ENCODE measurements around the gene CALCOCO2. TPM values are rescaled to one million over a fixed set of nuclear protein-coding genes. Genes with fewer than 3 reads are reported as not detected.

Gene CALCOCO2
- total and polyA plus RNA-seq, 2 of the 13 experiments (the other 11 are each of a cell fraction or from before 2014, with no cell fraction given) = 72.9 to 111 TPM

DNA sequence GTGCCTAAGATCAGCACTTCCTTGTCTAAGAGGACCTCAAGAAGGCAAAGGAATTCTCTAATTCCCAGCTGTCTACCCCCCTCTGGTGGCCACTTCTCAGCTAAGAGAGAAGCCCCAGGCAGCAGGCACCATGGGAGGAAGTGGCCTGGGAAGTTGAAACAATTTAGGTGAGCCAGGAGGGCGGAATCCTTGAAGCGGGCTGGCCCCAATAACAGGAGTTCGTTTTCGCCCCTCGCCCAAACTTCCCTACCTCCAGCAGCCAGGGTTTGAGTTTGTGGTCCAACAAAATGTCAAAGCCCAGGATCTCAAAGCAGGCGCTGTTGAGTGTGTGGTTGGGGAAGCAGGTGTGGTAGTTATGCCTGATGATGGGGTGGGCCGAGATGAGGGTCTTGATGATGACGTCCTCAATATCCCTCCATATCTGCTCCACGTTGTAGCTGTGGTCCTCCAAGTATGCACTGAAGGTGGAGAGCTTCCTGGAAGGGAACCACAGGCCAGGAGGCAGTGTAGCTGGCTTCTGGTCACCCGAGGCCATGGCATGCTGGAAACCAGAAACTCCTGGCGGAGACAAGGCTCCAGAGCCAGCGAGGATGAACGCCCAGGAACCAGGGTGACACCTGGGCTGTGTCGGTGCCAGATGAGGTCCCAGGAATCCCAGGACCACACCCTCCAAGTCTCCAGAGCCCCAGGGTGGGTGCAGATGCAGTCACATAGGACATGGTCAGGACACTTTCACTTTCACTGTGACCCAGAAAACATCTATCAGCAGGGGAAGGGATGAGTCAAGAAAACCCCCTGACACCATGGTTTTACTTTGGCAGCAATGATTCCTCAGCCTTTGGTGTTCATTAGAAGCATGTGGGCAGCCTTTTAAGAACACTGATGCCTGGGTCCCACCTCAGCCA lies 39.5 kb upstream of the CALCOCO2 start (continued):
- TF ChIP-seq, protein P1, sequence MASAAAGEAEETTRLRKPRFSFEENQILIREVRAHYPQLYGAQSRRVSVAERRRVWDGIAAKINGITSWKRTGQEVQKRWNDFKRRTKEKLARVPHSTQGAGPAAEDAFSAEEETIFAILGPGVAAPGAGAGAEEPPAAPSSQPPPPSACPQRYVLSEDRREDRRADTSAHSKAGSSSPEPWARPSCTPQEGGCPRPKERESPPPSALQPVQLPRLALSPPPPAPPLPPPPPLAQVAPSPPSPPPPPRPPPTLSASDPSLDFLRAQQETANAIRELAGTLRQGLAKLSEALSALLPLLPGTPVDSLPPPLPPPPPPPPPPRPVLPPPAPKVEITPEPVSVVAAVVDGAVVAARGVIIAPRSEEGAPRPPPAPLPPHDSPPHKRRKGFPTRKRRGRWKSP (CRISPR knock-in tag; IDR thresholded peaks at IDR 0.05) = peak; percentile 65; the same call in 1 of the 2 replicates
- no peak for TF ChIP-seq ZNF652 (CRISPR knock-in tag; IDR thresholded peaks at IDR 0.05; ENCODE audit: borderline replicate concordance, low read depth)

DNA sequence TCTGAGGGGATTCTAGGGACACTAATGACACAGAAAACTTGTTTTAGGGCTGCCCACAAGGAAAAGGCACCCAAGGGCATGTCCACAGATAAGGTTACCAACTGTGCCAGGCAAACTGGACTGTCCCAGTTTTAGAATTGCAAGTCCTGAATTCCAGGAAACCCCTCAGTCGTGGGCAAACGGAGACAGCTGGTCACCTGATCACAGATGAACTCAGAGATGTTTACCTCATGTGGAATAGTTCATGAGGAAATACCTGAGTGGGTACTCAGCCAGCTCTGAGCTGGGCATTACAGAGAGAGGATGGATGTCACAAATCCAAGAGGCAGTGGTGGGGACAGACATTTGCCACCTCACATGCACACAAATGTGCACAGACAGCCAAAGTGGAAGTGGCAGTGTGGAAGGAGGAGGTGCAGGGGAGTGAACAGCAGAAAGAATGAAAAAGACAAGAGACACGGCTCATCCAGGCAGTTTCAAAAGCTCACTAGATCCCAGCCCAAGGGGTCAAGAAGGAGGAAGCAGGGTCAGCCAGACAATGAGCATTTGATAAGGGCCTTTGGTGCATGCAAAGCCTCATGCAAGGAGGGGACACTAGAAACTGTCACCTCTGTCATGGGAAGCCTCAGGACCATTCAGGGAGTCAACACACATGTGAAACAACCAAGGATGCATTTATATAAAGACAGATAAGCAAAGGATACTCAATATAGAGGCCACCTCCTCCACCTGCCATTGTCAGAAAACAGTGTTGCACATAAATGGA lies 38.6 kb upstream of the CALCOCO2 start:
- peaks cover 70% of the 10 kb centered on the region for H3K4me1 ChIP-seq (ENCODE audit: insufficient read depth, low read length)
- intact Hi-C loops (cut with micrococcal nuclease; ENCODE audit: unreplicated experiment) (no loop called here), in situ Hi-C loops (cut with HindIII; ENCODE audit: extremely low pct_ligation_motif_present, low pct_unique_long_range_greater_than_20kb) (loop anchor here (5.0 kb wide), 1 partner anchor 120 kb away; no protein-coding TSS in a partner anchor)
- H3K9ac ChIP-seq (ENCODE audit: insufficient read depth, low read depth, low read length) = peak overlapping the region; percentile 57; the same call in 1 of the 2 replicates
- ATAC-seq = no peak
- no peak overlapping the region for H3K27ac ChIP-seq (ENCODE audit: extremely low read length, insufficient read depth, low read length)
- no peak for FAIRE-seq
- H2AFZ ChIP-seq (ENCODE audit: low read length) = peak overlapping the region; percentile 78
- no peaks in the 10 kb centered on the region for H3K36me3 ChIP-seq (replicated peaks in 1 of 2; ENCODE audit: control insufficient read depth in 1 of 2, insufficient read depth in 2 of 2, low read length in 2 of 2)
- peak overlapping the region; percentile 34 to 70 (median 58) for H3K4me3 ChIP-seq (replicated peaks in 1 of 3; ENCODE audit: insufficient read depth in 1 of 3, low read depth in 2 of 3, low read length in 3 of 3)
- peak overlapping the region; percentile 94 for H3K4me2 ChIP-seq (ENCODE audit: low read depth, low read length)
- peaks cover 1 to 11% of the 10 kb centered on the region in 2 experiments; a peak in 2 of 5 replicates for H3K27me3 ChIP-seq (ENCODE audit: control insufficient read depth in 1 of 2, insufficient read depth in 2 of 2, low read length in 2 of 2)
- 1% methylated on average over 3 of the region's 3 CpGs for WGBS (ENCODE audit: low lambda C conversion rate)
- no peaks in the 10 kb centered on the region for H3K9me3 ChIP-seq (ENCODE audit: low read length)
- no peaks in the 10 kb centered on the region for H3K79me2 ChIP-seq (ENCODE audit: insufficient read depth, low read length)
- ChIA-PET CTCF (ENCODE audit: low intra/inter-chr PET ratio, low total read pairs) (interaction anchor here (1.1 to 3.6 kb wide), 6 partner anchors 13 to 121 kb away, joined by 3 to 37 read pairs (median 15); partner anchors contain the start of gene PRAC2), POLR2A (interaction anchor here (1.4 kb wide), 1 partner anchor 100 kb away, joined by 5 read pairs; the partner anchor contains the start of gene ATP5MC1)
- H4K20me1 ChIP-seq (ENCODE audit: insufficient read depth, low read length) = no peaks in the 10 kb centered on the region
- no peak for DNase-seq (ENCODE audit: low spot score)
- no TSS peak for BruUV-seq (replicated peaks)
- TF ChIP-seq TEAD3 (CRISPR knock-in tag; optimal IDR thresholded peaks at IDR 0.05; ENCODE audit: borderline replicate concordance) = peak; percentile 27
- TF ChIP-seq, protein P2, sequence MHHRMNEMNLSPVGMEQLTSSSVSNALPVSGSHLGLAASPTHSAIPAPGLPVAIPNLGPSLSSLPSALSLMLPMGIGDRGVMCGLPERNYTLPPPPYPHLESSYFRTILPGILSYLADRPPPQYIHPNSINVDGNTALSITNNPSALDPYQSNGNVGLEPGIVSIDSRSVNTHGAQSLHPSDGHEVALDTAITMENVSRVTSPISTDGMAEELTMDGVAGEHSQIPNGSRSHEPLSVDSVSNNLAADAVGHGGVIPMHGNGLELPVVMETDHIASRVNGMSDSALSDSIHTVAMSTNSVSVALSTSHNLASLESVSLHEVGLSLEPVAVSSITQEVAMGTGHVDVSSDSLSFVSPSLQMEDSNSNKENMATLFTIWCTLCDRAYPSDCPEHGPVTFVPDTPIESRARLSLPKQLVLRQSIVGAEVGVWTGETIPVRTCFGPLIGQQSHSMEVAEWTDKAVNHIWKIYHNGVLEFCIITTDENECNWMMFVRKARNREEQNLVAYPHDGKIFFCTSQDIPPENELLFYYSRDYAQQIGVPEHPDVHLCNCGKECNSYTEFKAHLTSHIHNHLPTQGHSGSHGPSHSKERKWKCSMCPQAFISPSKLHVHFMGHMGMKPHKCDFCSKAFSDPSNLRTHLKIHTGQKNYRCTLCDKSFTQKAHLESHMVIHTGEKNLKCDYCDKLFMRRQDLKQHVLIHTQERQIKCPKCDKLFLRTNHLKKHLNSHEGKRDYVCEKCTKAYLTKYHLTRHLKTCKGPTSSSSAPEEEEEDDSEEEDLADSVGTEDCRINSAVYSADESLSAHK (CRISPR knock-in tag; IDR thresholded peaks at IDR 0.05; ENCODE audit: borderline replicate concordance) = peak; percentile 98
- no peak for TF ChIP-seq PHF21A (CRISPR knock-in tag; IDR thresholded peaks at IDR 0.05)
- TF ChIP-seq, protein P3, sequence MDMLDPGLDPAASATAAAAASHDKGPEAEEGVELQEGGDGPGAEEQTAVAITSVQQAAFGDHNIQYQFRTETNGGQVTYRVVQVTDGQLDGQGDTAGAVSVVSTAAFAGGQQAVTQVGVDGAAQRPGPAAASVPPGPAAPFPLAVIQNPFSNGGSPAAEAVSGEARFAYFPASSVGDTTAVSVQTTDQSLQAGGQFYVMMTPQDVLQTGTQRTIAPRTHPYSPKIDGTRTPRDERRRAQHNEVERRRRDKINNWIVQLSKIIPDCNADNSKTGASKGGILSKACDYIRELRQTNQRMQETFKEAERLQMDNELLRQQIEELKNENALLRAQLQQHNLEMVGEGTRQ (IDR thresholded peaks at IDR 0.05; ENCODE audit: low read depth, low read length) = 0 out of 2 replicates have a peak, but pooled peaks have one; percentile 3
- TF ChIP-seq, protein P3 (CRISPR knock-in tag; IDR thresholded peaks at IDR 0.05; ENCODE audit: borderline replicate concordance) = no peak; the same call in 1 of the 2 replicates
- TF ChIP-seq, protein P4, sequence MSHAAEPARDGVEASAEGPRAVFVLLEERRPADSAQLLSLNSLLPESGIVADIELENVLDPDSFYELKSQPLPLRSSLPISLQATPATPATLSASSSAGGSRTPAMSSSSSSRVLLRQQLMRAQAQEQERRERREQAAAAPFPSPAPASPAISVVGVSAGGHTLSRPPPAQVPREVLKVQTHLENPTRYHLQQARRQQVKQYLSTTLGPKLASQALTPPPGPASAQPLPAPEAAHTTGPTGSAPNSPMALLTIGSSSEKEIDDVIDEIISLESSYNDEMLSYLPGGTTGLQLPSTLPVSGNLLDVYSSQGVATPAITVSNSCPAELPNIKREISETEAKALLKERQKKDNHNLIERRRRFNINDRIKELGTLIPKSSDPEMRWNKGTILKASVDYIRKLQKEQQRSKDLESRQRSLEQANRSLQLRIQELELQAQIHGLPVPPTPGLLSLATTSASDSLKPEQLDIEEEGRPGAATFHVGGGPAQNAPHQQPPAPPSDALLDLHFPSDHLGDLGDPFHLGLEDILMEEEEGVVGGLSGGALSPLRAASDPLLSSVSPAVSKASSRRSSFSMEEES (CRISPR knock-in tag; IDR thresholded peaks at IDR 0.05) = peak; percentile 46; the same call in 1 of the 2 replicates
- TF ChIP-seq, protein P5, sequence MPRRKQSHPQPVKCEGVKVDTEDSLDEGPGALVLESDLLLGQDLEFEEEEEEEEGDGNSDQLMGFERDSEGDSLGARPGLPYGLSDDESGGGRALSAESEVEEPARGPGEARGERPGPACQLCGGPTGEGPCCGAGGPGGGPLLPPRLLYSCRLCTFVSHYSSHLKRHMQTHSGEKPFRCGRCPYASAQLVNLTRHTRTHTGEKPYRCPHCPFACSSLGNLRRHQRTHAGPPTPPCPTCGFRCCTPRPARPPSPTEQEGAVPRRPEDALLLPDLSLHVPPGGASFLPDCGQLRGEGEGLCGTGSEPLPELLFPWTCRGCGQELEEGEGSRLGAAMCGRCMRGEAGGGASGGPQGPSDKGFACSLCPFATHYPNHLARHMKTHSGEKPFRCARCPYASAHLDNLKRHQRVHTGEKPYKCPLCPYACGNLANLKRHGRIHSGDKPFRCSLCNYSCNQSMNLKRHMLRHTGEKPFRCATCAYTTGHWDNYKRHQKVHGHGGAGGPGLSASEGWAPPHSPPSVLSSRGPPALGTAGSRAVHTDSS (CRISPR knock-in tag; conservative IDR thresholded peaks at IDR 0.05) = no peak
